WI38 (cell line): ENCODE results near the gene CAMK1D.

Source experiments
- H3K4me3 ChIP-seq: 2 replicates; pipeline ENCODE4 v1.5.1; 2011; ENCODE audit warnings: low read depth, mild to moderate bottlenecking, control low read depth, low read length
- TF ChIP-seq, protein P1 (sequence below): IDR thresholded peaks from 2 replicates; pipeline ENCODE4 v1.5.1; 2012; ENCODE audit warnings: low read depth, mild to moderate bottlenecking, control low read depth, low read length

The CAMK1D gene

GRCh38 chr10:12613136-12613535 lies 263.8 kb downstream of the CAMK1D start:
- TF ChIP-seq, protein P1, sequence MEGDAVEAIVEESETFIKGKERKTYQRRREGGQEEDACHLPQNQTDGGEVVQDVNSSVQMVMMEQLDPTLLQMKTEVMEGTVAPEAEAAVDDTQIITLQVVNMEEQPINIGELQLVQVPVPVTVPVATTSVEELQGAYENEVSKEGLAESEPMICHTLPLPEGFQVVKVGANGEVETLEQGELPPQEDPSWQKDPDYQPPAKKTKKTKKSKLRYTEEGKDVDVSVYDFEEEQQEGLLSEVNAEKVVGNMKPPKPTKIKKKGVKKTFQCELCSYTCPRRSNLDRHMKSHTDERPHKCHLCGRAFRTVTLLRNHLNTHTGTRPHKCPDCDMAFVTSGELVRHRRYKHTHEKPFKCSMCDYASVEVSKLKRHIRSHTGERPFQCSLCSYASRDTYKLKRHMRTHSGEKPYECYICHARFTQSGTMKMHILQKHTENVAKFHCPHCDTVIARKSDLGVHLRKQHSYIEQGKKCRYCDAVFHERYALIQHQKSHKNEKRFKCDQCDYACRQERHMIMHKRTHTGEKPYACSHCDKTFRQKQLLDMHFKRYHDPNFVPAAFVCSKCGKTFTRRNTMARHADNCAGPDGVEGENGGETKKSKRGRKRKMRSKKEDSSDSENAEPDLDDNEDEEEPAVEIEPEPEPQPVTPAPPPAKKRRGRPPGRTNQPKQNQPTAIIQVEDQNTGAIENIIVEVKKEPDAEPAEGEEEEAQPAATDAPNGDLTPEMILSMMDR: no peak
- H3K4me3 ChIP-seq: no peak overlapping the region

DNA sequence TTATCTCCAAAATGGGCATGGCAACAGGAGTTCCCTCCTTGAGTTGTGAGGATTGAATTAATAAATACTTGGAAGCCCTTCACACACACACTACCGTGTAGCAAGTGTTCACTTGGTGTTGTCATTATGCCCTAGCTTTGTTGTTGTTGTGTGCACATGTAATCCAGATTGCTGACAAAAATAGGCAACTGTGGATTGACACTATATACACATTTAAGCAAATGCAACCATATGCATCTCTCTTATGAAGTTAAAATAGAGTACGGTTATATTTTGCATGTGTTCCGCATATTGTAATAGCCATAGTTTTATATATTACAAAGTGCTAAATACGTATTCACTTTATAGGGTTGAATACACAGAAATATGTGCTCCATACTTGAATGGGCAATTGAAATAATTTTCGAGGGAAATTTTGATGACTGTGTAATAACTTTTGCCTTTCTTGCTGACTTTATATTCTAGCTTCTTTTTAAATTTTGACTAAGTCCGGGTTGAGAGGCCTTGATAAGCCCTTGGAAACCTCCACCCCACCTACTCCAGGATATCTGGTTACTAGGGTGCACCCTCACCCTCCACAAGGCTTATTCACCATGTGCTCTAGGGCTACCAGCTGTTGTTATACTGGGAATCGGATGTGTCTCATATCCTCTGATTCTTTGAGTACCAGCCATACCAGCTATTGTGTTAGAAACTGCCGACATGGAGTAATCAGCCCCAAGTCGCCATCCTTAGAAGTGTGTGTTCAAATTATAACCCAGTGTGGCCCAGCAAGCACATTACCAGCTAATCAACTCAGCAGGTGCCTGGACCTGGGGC lies 265.0 kb downstream of the CAMK1D start:
- H3K4me3 ChIP-seq: no peak overlapping the region
- TF ChIP-seq, protein P1: no peak

GRCh38 chr10:12615296-12616220 lies 266.2 kb downstream of the CAMK1D start:
- no peak overlapping the region for H3K4me3 ChIP-seq
- TF ChIP-seq, protein P1: no peak

GRCh38 chr10:12617191-12618175 lies 268.1 kb downstream of the CAMK1D start:
- TF ChIP-seq, protein P1: no peak
- H3K4me3 ChIP-seq: no peak overlapping the region

DNA sequence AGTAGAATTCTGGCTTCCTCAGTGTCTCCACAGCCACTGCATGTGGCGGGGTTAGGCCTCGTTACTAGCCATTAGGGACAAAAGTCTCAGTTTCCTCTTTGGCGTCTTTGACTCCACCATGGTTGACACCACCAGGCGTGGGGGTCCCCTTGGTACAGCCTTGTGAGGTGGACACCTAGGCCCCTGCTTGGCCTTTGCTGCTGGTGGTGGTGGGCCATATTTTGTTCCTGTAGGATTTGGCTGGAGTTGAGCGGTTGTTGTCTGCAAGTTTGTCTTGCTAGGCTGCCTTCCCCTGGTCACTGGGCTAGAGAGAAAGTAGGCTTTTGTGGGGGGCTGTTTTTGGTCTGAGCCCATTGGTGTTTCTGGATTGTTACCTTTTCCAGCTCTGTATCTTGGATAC lies 272.7 kb downstream of the CAMK1D start:
- H3K4me3 ChIP-seq: no peak overlapping the region
- TF ChIP-seq, protein P1: no peak

GRCh38 chr10:12622691-12623090 lies 273.3 kb downstream of the CAMK1D start:
- TF ChIP-seq, protein P1: no peak
- no peak overlapping the region for H3K4me3 ChIP-seq
